AG09319 (cell line): ENCODE results near the gene MAP3K7CL.

Source experiments
- DNase-seq: peaks from one replicate; pipeline ENCODE4 v3.0.0-alpha.2; 2010; ENCODE audit warnings: low read depth; ENCODE audit errors: extremely low read depth
- TF ChIP-seq, protein P1 (sequence below): IDR thresholded peaks from 2 replicates; pipeline ENCODE4 v1.5.1; 2011; ENCODE audit warnings: low read depth, mild to moderate bottlenecking, inconsistent platforms, low read length, moderate library complexity

Gene MAP3K7CL

DNA sequence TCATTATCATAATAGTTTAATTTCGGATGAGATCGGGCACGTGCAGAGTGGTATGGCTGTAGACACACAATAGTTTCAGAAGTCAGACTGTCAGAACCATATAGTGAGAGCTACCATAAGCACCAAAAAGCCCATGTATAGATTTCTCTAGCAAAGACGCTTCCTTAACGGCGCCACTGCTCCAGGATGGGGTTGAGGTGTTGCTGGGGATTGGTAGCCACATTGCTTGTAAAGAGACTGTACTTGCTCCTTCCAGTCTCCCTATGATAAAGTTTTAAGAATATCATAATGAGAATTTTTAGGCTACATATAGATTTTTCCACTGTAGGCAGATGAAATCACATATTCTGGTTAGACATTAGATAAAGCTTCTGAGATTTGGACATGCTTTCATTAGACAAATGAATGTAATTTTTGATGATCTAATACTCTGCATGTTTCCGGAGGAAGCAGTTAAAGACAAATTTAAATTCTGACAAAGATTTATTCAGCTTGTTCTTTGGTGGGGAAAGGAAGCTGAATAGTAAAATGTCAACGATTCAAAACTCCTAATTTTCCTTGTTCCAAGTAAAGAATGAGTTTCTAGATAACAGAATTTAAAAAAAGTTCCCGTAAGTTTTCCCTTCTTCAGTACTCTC, 77.7 kb downstream of the MAP3K7CL start:
- DNase-seq: no peak

DNA sequence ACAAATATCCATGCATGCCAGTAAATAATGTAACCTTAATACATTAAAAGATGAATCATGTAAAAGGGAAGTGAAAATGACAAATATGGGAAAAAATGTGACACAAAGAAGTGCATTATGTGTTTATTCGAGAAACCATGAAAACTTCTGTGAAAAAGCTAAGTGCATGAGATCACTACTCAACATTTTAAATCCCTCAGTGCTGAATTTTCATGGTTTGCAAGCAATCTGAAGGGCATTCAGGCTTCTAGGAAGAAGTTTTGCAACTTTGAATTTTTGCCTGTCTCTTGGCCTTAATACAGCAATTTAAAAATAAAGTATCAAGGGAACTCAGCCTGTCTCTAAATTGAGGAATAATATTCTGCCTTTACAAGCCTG, 78.2 kb downstream of the MAP3K7CL start:
- DNase-seq: peak; percentile 62
- TF ChIP-seq, protein P1, sequence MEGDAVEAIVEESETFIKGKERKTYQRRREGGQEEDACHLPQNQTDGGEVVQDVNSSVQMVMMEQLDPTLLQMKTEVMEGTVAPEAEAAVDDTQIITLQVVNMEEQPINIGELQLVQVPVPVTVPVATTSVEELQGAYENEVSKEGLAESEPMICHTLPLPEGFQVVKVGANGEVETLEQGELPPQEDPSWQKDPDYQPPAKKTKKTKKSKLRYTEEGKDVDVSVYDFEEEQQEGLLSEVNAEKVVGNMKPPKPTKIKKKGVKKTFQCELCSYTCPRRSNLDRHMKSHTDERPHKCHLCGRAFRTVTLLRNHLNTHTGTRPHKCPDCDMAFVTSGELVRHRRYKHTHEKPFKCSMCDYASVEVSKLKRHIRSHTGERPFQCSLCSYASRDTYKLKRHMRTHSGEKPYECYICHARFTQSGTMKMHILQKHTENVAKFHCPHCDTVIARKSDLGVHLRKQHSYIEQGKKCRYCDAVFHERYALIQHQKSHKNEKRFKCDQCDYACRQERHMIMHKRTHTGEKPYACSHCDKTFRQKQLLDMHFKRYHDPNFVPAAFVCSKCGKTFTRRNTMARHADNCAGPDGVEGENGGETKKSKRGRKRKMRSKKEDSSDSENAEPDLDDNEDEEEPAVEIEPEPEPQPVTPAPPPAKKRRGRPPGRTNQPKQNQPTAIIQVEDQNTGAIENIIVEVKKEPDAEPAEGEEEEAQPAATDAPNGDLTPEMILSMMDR: no peak

More for the DNA sequence above, 77.7 kb downstream of the MAP3K7CL start:
- TF ChIP-seq, protein P1: no peak

DNA sequence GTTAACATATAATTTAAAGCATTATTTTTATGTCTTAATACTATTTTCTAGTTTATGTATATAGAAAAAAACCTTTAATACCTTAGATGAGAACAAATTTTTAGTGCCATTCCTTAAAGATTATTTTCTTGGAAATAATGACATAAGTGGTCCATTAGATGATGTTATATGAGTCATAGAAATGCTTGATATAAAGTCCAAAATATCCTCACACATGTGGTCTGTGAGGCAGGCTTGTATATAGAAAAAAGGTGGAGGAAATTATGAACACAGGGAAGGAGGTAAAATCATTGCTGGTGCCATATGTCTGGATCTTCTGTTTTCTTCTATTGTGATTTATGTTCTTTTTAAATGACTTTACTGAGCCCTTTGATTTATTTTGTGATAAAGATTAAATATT, 79.3 kb downstream of the MAP3K7CL start:
- TF ChIP-seq, protein P1: no peak
- DNase-seq: no peak

DNA sequence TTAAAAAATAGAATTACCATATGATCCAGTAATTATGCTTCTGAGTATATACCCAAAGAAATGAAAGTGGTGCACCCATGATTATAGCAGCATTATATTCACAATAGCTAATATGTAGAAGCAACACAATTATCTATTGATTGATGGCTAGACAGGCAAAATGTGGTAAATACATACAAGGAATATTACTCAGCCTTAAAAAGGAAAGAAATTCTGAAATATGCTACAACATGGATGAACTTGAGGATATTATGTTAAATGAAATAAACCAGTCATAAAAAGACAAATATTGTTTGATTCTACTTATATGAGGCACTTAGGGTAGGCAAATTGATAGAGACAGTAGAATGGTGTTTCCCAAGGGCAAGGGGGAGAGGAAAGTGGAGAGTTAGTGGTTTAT, 80.8 kb downstream of the MAP3K7CL start:
- TF ChIP-seq, protein P1: no peak
- no peak for DNase-seq

DNA sequence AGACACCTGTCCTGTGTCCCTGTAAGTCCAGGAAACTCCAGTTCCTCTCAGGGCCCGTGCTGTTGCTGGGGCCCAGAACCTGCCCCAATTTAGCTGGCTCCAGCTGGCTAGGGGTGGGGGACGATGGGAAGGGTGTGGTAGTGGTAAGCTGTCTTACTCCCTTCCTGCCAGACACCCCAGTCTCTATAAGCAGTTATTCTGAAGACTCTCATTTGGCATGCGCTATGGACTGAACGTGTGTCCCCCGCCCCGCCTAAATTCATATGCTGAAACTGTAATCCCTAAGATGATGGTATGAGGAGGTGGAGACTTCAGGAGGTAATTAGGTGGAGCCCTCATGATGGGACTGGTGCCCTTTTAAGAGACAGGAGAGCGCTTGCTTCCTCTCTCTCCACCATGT, 82.0 kb downstream of the MAP3K7CL start:
- DNase-seq: no peak
- TF ChIP-seq, protein P1: no peak

DNA sequence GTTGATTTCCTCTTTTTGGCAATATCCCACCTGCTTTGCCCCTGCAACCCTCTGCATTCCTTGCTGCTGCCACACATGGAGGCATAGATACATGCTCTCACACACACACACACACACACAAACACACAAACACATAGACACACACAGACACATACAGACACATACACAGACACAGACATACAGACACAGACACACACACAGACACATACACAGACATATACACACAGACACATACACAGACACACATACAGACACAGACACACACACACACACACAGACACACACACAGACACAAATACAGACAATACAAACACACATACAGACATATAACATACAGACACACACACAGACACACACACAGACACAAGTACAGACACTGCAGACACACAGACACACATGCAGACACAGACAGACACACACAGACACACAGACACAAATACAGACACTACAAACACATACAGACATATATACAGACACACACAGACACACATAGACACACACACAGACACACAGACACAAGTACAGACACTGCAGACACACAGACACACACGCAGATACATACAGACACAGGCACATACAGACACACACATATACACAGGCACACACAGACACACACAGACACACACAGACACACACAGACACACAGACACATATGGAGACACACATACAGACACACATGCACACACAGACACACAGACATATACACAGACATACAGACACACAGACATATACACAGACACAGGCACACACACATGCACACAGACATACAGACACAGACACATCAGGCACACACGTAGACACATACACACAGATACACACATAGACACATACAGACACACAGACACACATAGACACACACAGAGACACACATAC, 83.3 kb downstream of the MAP3K7CL start:
- no peak for DNase-seq
- TF ChIP-seq, protein P1: no peak

DNA sequence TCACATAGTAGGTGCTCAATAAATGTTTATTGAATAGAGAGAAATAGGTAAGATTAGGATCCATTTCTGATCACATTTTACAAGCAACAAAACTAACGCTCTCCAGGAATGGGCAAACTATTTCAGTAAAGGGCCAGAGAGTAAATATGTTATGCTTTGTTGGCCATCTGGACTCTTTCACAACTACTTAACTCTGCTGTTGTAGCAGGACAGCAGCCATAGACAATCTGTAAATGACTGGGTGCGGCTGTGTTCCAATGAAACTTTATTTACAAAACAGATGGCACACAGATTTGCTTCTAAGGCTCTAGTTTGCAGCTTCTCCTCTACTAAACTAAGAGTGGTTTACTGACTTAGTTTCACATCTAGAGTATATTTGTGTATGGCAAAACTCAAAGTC, 85.3 kb downstream of the MAP3K7CL start:
- no peak for DNase-seq
- TF ChIP-seq, protein P1: no peak
